ENCODE results near the gene ZBTB20.

DNA sequence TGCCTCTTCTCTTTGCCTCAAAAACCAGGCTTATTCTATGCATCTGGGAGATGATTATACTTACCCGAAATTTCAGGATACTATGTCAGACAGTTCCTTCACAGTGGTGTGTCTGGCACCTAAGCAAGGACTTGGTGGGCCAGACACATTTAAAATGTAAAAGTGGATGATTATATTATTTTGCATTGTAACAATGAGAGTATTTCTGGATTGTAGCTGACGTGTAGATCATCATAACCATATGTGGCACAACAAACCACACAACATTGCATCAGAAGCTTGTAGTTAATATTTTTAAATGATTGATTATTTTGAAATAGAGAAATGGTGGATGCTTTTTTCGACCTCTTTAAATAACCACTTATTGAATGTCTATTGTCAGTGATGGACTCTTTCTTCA is 744.2 kb downstream of the ZBTB20 start:
- TF ChIP-seq CTCF (IDR thresholded peaks at IDR 0.05) (no peak), EZH2 (IDR thresholded peaks at IDR 0.05; ENCODE audit: borderline replicate concordance, insufficient read depth, low read depth, low read length, poor library complexity, severe bottlenecking) (no peak)

All from B cell (primary cell).